NT2/D1 (cell line): Measurements from ENCODE around the gene TMEM8B.

Source experiments
- SUZ12 ChIP-seq: IDR thresholded peaks from 2 replicates; pipeline ENCODE4 v1.6.1; 2011; ENCODE audit not compliant: insufficient read length, insufficient read depth; ENCODE audit errors: extremely low read depth
- YY1 ChIP-seq: IDR thresholded peaks from 2 replicates; pipeline ENCODE4 v1.6.1; 2011; ENCODE audit not compliant: insufficient read length, insufficient read depth
- ZNF274 ChIP-seq: IDR thresholded peaks from 2 replicates; pipeline ENCODE4 v1.6.1; 2011; ENCODE audit warnings: mild to moderate bottlenecking, low read depth, low read length

DNA sequence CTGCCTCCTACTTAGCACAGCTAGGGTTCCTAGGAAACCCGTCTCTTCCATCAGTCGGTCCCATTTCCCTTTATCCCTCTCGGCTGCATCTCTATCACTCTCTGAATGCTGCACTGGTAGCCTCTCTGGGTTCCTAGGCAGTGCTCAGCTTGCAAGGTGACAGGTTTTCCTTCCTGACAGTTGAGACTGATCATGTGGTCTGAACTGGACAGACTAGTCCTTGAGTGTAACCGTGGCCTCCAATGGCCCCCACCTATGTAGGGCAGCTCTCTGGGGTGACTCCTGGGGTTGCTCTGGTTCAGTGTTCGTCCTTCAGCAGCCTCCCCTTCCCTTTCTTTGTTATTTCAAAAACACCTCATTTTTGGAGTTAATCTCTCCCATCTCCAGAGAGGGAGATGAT is 3.8 kb downstream of the TMEM8B start:
- no peak for TF ChIP-seq YY1
- TF ChIP-seq SUZ12: no peak
- TF ChIP-seq ZNF274: no peak
